Esophagus (tissue), 2 donors: ENCODE measurements around the gene SPSB4. TPM values are rescaled to one million over a fixed set of nuclear protein-coding genes. Genes with fewer than 3 reads are reported as not detected.

Experiments used
- H3K27ac ChIP-seq, 2 donors: one replicate each; pipeline ENCODE4 v1.5.1; 2013; ENCODE audit warnings: low read depth in 2 of 2, mild to moderate bottlenecking in 2 of 2, inconsistent platforms in 1 of 2, low read length in 1 of 2, moderate library complexity in 1 of 2
- H3K27me3 ChIP-seq, 2 donors: one replicate each; pipeline ENCODE4 v1.6.1; 2013; ENCODE audit warnings: low read length in 2 of 2, control low read depth in 1 of 2, mild to moderate bottlenecking in 1 of 2; ENCODE audit not compliant: insufficient read depth in 2 of 2, control insufficient read depth in 1 of 2
- H3K36me3 ChIP-seq, 2 donors: one replicate each; pipeline ENCODE4 v1.6.1; 2013; ENCODE audit warnings: low read length in 1 of 2; ENCODE audit not compliant: control insufficient read depth in 2 of 2, insufficient read depth in 2 of 2
- H3K4me1 ChIP-seq, 2 donors: one replicate each; pipeline ENCODE4 v1.6.1; 2013; ENCODE audit warnings: low read length in 1 of 2; ENCODE audit not compliant: control insufficient read depth in 2 of 2, insufficient read depth in 2 of 2
- H3K4me3 ChIP-seq, 2 donors: one replicate each; pipeline ENCODE4 v1.5.1; 2013; ENCODE audit warnings: low read length in 2 of 2, mild to moderate bottlenecking in 2 of 2, low read depth in 1 of 2, moderate library complexity in 1 of 2
- H3K9me3 ChIP-seq, 2 donors: one replicate each; pipeline ENCODE4 v1.6.1; 2013; ENCODE audit warnings: mild to moderate bottlenecking in 2 of 2, low read depth in 1 of 2, low read length in 1 of 2, moderate library complexity in 1 of 2; ENCODE audit not compliant: control insufficient read depth in 2 of 2, insufficient read depth in 1 of 2
- WGBS, 2 donors: extraction: QIAGEN DNeasy Blood & Tissue Kit; methylation state at CpG; one replicate each; pipeline ENCODE4 v1.1.7; 2013; 5-methylcytosine and 5-hydroxymethylcytosine counted together
- polyA plus RNA-seq, 2 donors: library from polyadenylated mRNA; stranded (reverse); fragments of 200-250 nt; gene quantifications; one replicate each; pipeline ENCODE4 v1.2.3, GENCODE V29; 2013
- donor health status: healthy with polysubstance abuse.
- donor health status: Bipolar disorder and iron deficiency.

The SPSB4 gene
- polyA plus RNA-seq, 2 donors = 0.04 TPM; not detected in 1

DNA sequence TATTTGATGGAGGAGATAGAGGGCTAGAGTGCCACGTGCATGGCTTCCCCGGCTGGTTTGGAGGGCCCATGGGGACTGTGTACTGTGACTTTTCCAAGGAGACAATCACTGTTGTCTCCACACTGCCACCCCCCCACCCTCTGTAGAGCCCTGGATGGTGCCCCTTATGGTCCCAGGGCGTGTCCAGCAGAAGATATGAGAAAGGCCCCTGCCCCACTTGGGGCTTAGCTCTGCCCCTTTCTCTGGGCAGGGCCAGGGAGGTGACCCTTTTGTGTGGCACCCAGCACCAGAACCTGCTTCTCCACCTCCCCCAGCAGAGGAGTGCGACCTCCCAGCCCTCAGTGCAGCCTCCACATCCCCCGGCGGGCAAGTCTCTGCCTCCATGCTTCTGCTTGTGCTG lies 32.1 kb downstream of the SPSB4 start:
- no peak overlapping the region for H3K4me3 ChIP-seq
- H3K27me3 ChIP-seq = no peaks in the 10 kb centered on the region
- 88 to 95% methylated on average over 6 of the region's 6 CpGs for WGBS, 2 donors

DNA sequence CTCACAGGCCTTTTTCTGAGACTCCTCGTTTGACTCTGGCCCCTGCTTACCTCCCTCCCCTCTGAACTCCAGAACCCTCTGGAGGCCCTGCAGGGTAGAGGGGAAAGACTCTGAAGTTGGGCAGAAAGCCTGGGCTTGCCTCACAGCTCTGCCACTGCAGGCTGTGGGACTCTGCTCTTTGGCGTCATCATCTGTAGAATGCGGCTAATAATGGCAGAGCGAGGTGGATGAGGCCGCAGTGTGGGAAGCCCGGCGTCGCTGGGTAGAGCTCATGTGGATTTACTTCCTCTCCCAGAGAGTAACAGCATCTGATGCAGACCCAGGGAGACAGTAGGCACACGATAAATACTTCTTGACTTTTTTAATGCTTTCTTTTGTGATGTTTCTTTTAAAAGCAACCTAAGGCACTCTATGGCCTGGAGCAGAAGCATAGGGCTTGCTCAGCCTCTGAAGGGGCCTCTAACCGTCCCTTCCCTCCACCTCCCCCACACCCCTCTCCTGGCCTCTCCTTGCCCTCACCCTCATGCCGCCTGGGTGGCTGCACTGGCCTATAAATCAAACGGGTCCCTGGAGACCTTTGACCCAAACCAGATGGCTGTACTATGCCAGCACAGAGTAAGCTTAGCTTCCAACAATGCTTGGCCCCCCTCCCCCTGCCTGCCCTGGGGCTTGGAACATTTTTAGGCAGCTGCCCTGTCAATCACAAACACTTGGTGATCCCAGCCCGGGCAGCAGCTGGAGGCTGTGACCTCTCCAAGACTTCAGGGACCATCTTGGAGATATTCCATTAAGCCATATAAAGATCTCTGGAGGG lies 32.9 kb downstream of the SPSB4 start:
- Histone ChIP-seq H3K36me3 (no peaks in the 10 kb centered on the region), H3K4me1 (no peaks in the 10 kb centered on the region), H3K4me3 (no peak overlapping the region), H3K9me3 (no peaks in the 10 kb centered on the region), H3K27ac (no peak overlapping the region), H3K27me3 (no peaks in the 10 kb centered on the region)
- 73 to 76% methylated on average over 13 of the region's 13 CpGs for WGBS, 2 donors

More for the DNA sequence above, 32.1 kb downstream of the SPSB4 start:
- Histone ChIP-seq H3K27ac (no peak overlapping the region), H3K4me1 (no peaks in the 10 kb centered on the region), H3K36me3 (no peaks in the 10 kb centered on the region), H3K9me3 (no peaks in the 10 kb centered on the region)

DNA sequence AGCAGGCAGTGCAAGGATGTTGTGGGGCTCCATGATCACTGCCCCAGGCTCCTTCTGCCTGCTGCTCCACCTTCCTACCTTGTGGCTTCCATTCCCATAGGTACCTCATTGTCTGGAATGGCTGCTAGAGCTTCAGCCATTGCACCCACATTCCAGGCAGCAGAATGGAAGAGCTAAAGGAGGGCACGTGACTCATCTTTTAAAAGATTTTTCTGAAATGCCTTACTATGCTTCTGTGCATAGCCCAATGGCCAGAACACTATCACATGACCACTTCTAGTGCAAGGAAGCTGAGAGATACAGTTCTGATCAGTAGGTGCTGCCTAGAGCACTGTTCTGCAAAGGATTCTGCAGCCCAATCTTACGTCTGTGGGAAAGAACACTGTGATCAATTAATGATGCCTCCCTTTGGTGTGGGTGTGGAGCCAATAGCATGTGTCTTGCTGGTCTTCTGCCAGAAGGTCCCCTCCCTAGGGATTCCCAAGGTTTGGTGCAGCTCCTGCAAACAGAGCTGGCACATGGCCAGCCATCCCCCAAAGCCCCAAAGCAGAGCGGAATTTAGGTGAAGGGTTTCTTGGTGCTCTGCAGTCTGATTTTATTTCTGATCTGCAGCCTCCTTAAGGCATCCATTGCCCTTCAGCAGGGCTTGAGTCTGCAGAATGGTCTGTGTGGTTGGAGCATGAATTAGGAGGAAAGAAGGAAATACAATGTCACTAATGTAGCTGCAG lies 34.4 kb downstream of the SPSB4 start:
- no peaks in the 10 kb centered on the region for H3K27me3 ChIP-seq
- H3K27ac ChIP-seq = no peak overlapping the region
- H3K4me3 ChIP-seq = no peak overlapping the region
- no peaks in the 10 kb centered on the region for H3K9me3 ChIP-seq
- H3K36me3 ChIP-seq = no peaks in the 10 kb centered on the region
- WGBS, 2 donors = 83 to 85% methylated on average over 3 of the region's 3 CpGs
- no peaks in the 10 kb centered on the region for H3K4me1 ChIP-seq

DNA sequence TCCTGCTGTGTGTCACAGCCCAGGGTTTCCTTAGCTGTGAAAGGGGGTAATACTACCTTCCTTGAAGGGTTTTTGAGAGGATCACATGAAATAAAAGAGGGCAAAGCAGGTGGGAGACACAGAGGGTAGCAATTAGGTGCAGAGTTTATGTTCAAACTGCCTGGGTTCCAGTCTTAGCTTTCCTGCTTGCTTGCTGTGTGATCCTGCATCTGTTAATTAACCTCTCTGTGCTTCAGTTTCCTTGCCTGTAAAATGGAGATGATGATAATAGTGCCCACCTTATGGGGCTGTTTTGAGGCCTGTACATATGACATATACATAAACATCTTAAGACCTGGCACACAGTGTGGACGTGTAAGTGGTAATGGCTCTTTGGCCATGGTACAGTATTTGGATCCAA lies 35.0 kb downstream of the SPSB4 start:
- Histone ChIP-seq H3K4me1 (no peaks in the 10 kb centered on the region), H3K27ac (no peak overlapping the region), H3K36me3 (no peaks in the 10 kb centered on the region), H3K27me3 (no peaks in the 10 kb centered on the region), H3K9me3 (no peaks in the 10 kb centered on the region), H3K4me3 (no peak overlapping the region)
- WGBS, 2 donors = 21 to 45% methylated on average over 1 of the region's 1 CpG

DNA sequence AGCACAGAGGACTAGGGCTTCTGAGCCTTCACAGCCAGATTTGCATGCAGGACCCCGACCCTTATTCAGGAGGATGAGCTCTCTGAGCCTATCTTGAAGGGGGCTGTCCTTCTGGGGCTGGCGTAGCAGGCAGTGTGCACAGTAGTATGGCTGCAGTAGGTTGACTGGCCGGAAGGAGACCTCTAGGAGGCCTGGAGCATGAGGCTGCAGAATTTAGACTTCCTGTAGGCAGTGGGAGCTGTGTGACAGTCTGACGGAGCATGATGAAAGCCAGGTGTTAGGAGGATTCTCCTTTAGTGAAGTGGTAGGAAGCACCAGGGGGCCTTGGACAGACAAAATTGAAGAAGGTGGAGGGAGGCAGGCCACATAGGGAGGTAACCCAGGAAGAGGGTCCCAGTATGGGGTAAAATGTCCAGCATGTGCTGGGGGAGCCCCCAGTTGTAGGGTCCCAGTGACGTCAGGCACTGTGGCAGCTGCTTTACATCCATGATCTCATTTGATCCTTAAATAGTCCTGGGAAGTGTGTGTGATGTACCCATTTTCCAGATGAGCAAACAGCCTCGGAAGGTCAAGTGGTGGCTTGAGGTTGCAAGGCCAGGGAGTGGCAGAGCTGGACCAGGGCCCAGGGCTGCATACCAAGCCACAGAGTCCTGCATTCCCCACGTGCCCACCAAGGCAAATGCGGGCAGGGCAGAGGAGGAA lies 36.1 kb downstream of the SPSB4 start:
- no peak overlapping the region for H3K27ac ChIP-seq
- H3K4me3 ChIP-seq = no peak overlapping the region
- WGBS, 2 donors = 72 to 73% methylated on average over 8 of the region's 8 CpGs
- no peaks in the 10 kb centered on the region for H3K4me1 ChIP-seq
- H3K36me3 ChIP-seq = no peaks in the 10 kb centered on the region
- no peaks in the 10 kb centered on the region for H3K9me3 ChIP-seq
- no peaks in the 10 kb centered on the region for H3K27me3 ChIP-seq

DNA sequence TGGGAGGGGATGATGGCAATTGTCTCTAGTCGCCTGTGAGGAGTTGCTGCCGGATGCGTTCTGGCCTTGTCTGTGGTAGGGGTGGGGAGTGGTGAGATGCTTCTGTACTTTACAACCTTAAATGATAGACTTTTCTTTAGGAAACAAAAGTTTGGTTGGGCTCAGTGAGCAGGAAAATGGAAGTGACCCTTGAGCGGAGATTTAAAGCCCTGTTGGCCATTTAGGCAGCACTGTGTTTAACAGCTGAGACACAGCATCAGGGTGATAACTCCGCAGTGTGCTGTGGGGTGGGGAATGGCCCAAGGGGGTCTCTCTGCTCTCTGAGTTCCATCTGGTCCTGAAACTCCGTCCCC lies 36.6 kb downstream of the SPSB4 start:
- Histone ChIP-seq H3K36me3 (no peaks in the 10 kb centered on the region), H3K4me1 (no peaks in the 10 kb centered on the region), H3K27ac (no peak overlapping the region), H3K4me3 (no peak overlapping the region), H3K9me3 (no peaks in the 10 kb centered on the region), H3K27me3 (peaks cover 0 to 2% of the 10 kb centered on the region in 2 donors)
- WGBS, 2 donors = 83 to 84% methylated on average over 6 of the region's 6 CpGs

DNA sequence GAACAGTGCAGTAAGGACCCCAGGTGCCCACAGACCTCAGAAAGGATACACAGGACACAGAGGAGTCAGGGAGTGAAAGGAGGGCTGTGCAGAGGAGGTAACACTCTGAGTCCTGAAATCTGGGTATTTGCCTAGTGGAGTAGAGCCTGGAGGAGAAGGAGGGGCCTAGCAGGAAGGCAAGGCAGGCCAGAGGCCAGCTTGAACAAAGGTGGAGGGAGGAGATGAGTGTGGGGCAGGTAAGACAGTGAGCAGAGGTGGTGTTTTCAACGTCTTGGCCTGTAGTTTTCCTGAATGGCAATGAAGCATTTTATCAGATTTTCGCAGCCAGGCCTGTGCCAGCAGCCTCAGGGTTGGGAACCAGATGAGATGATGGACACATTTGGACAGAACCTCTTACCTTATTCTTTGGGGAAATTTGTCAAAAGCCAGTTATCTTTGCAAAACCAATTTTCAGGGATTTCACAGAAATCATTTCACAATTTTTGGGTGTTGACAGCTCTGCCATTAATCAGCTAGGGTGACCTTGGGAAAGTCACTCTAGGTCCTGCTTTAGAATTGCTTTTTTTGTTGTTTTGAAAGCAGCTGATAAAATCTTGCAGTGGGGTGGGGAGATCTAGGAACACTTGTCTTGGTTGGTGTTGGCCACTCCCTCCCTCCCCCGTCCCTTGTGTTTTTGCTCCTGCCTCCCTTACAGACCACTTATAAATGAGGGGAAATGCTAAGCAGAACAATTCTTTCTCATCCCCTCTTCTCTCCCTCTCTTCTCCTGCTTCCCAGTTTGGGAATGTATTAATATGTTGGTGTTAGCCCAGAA lies 38.4 kb downstream of the SPSB4 start:
- H3K27me3 ChIP-seq = peaks cover 0 to 3% of the 10 kb centered on the region in 2 donors
- peaks cover 0 to 10% of the 10 kb centered on the region in 2 donors for H3K4me1 ChIP-seq
- WGBS, 2 donors = 68 to 76% methylated on average over 3 of the region's 3 CpGs
- no peaks in the 10 kb centered on the region for H3K36me3 ChIP-seq
- H3K4me3 ChIP-seq = no peak overlapping the region
- H3K9me3 ChIP-seq = no peaks in the 10 kb centered on the region
- no peak overlapping the region for H3K27ac ChIP-seq

DNA sequence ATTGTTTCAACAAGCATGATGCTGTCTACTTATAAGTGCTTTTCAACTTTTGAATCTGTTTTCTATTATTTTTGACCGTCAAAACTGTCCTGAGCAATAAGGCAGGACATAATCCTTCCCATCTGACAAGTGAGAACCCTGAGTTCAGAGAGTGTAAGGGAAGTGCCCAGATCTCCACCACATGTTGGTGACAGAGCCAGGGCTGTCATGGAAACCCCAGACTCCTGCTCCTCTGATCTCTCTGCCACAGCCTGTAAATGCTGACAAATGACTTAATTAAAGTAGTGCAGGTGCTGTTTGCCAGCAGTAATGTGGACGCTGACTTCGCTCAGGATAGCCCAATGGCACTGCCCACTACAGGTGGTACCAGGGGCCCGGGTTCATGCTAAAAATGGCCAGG lies 40.3 kb downstream of the SPSB4 start:
- Histone ChIP-seq H3K36me3 (no peaks in the 10 kb centered on the region), H3K4me3 (no peak overlapping the region), H3K27ac (no peak overlapping the region), H3K9me3 (no peaks in the 10 kb centered on the region), H3K4me1 (peaks cover 0 to 14% of the 10 kb centered on the region in 2 donors), H3K27me3 (peaks cover 0 to 3% of the 10 kb centered on the region in 2 donors)
- WGBS, 2 donors = 72 to 77% methylated on average over 4 of the region's 4 CpGs

DNA sequence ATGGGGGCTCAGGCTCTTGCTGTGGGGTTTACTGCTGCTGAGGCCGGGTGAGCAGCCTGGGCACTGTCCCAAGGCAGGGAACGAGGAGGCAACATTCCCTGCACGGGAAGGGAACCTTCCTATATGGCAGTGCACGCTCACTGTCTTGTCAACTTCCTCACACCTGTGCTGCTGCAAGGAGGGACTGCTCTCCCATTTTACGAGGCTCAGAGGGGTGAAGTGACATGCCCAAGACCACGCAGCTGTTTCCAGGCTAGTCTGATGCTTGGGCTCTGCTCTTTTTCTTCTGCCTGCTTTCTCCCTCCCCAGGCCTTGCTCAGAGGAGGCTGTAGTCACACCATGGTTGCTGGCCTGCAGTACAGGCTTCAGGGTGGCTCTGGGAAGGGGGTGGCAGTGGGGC lies 41.5 kb downstream of the SPSB4 start:
- Histone ChIP-seq H3K27me3 (peaks cover 0 to 3% of the 10 kb centered on the region in 2 donors), H3K27ac (no peak overlapping the region), H3K4me1 (peaks cover 0 to 14% of the 10 kb centered on the region in 2 donors), H3K36me3 (no peaks in the 10 kb centered on the region), H3K4me3 (no peak overlapping the region), H3K9me3 (no peaks in the 10 kb centered on the region)
- 69 to 82% methylated on average over 6 of the region's 6 CpGs for WGBS, 2 donors
